Fibroblast of lung (primary cell): ENCODE measurements around the gene ABCA13. TPM values are rescaled to one million over a fixed set of nuclear protein-coding genes. Genes with fewer than 3 reads are reported as not detected.

ENCODE experiments used
- DNase-seq, 2 donors: peaks; one replicate each; pipeline versions ENCODE4 v3.0.0 to v3.0.0-alpha.2; 2010; ENCODE audit warnings: low read depth in 2 of 2
- H2AFZ ChIP-seq: 2 replicates; pipeline ENCODE4 v1.5.1; 2012; ENCODE audit warnings: low read length, control low read depth, inconsistent platforms
- H3K27ac ChIP-seq: 2 replicates; pipeline ENCODE4 v1.5.1; 2011; ENCODE audit warnings: low read length, control low read depth; ENCODE audit not compliant: insufficient read depth
- H3K27me3 ChIP-seq: 2 replicates; pipeline ENCODE4 v1.5.1; 2011; ENCODE audit warnings: mild to moderate bottlenecking, low read length; ENCODE audit not compliant: control insufficient read depth, insufficient read depth
- H3K36me3 ChIP-seq: 2 replicates; pipeline ENCODE4 v1.5.1; 2011; ENCODE audit warnings: low read length; ENCODE audit not compliant: control insufficient read depth, insufficient read depth
- H3K4me1 ChIP-seq: 2 replicates; pipeline ENCODE4 v1.5.1; 2011; ENCODE audit warnings: low read length; ENCODE audit not compliant: control insufficient read depth, insufficient read depth; ENCODE audit errors: extremely low read depth
- H3K4me2 ChIP-seq: 2 replicates; pipeline ENCODE4 v1.5.1; 2011; ENCODE audit warnings: low read length, control low read depth; ENCODE audit not compliant: insufficient read depth; ENCODE audit errors: extremely low read depth
- H3K4me3 ChIP-seq, 4 experiments: fragments of 200-600 bp in 1 of 4; sonication (generic) in 1 of 4; replicated peaks in 1 of 4; 2 replicates each; pipeline ENCODE4 v1.5.1; 2011 to 2016; ENCODE audit warnings: low read length in 4 of 4, low read depth in 3 of 4, mild to moderate bottlenecking in 3 of 4, control low read depth in 2 of 4, inconsistent platforms in 1 of 4, mixed read lengths in 1 of 4; ENCODE audit not compliant: insufficient read depth in 1 of 4; ENCODE audit errors: control extremely low read depth in 1 of 4
- H3K79me2 ChIP-seq: 2 replicates; pipeline ENCODE4 v1.5.1; 2012; ENCODE audit warnings: mild to moderate bottlenecking, low read length, inconsistent platforms; ENCODE audit not compliant: control insufficient read depth, insufficient read depth
- H3K9ac ChIP-seq: 2 replicates; pipeline ENCODE4 v1.5.1; 2011; ENCODE audit warnings: mild to moderate bottlenecking, low read length, control low read depth; ENCODE audit not compliant: insufficient read depth
- H3K9me3 ChIP-seq: 2 replicates; pipeline ENCODE4 v1.5.1; 2012; ENCODE audit warnings: low read depth, low read length; ENCODE audit not compliant: control insufficient read depth, insufficient read depth
- H4K20me1 ChIP-seq: 2 replicates; pipeline ENCODE4 v1.5.1; 2011; ENCODE audit warnings: low read length; ENCODE audit not compliant: control insufficient read depth, insufficient read depth; ENCODE audit errors: extremely low read depth
- CTCF ChIP-seq, 2 donors: IDR thresholded peaks in 1 of 2; conservative IDR thresholded peaks in 1 of 2; 1 replicate in 1 of 2; 2 replicates in 1 of 2; pipeline ENCODE4 v1.5.1; 2011 to 2012; ENCODE audit warnings: low read length in 2 of 2, control low read depth in 1 of 2, inconsistent platforms in 1 of 2, low read depth in 1 of 2, mild to moderate bottlenecking in 1 of 2
- EZH2 ChIP-seq: IDR thresholded peaks from 2 replicates; pipeline ENCODE4 v1.5.1; 2012; ENCODE audit warnings: low read length, control low read depth, mild to moderate bottlenecking; ENCODE audit errors: missing control alignments
- polyA plus RNA-seq, 2 donors: library from polyadenylated mRNA; depleted of rRNA in 1 of 2; stranded (reverse) in 1 of 2; unstranded in 1 of 2; fragments of >200 nt; gene quantifications; 2 replicates each; pipeline ENCODE4 v1.2.1, GENCODE V29; 2011 to 2012; ENCODE audit warnings: missing spikeins in 1 of 2
- total RNA-seq: library from RNA; depleted of rRNA; stranded (reverse); fragments of >200 nt; gene quantifications from 2 replicates; pipeline ENCODE4 v1.2.1, GENCODE V29; 2014

Gene ABCA13
- total and polyA plus RNA-seq, 2 donors (not counting 1 experiment from before 2014, with no cell fraction given) = 0.08 to 10.9 TPM

DNA sequence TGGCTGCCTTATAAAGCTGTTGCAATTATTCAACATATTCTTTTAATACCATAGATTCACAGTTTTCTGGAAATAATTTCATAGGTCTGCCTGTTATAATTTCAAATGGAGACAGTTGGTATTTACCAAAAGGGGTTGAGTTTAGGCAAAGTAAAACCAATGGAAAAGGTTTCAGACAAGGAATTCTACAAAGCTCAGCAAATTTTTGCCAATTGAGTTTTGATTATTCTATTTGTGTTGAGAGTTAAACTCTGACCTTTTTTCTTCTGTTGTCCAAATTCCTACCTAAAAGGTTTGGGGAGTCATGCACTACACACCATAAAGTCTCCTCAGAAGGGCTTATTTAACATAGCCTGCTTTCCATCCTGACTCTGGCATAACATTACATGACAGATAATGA, 38.5 kb upstream of the ABCA13 start:
- no peaks in the 10 kb centered on the region for H3K36me3 ChIP-seq
- no peak overlapping the region for H3K27ac ChIP-seq
- H3K79me2 ChIP-seq = no peaks in the 10 kb centered on the region
- no peaks in the 10 kb centered on the region for H3K4me1 ChIP-seq
- no peaks in the 10 kb centered on the region for H3K9me3 ChIP-seq
- no peak overlapping the region for H3K4me3 ChIP-seq
- DNase-seq = no peak
- H4K20me1 ChIP-seq = no peaks in the 10 kb centered on the region
- no peak overlapping the region for H3K4me2 ChIP-seq
- no peak for TF ChIP-seq EZH2
- no peak for TF ChIP-seq CTCF (conservative IDR thresholded peaks at IDR 0.05 in 1 of 2, IDR thresholded peaks at IDR 0.05 in 1 of 2; ENCODE audit: low read depth in 1 of 2, low read length in 2 of 2)
- H3K9ac ChIP-seq = no peak overlapping the region
- no peak overlapping the region for H2AFZ ChIP-seq
- H3K27me3 ChIP-seq = no peaks in the 10 kb centered on the region

DNA sequence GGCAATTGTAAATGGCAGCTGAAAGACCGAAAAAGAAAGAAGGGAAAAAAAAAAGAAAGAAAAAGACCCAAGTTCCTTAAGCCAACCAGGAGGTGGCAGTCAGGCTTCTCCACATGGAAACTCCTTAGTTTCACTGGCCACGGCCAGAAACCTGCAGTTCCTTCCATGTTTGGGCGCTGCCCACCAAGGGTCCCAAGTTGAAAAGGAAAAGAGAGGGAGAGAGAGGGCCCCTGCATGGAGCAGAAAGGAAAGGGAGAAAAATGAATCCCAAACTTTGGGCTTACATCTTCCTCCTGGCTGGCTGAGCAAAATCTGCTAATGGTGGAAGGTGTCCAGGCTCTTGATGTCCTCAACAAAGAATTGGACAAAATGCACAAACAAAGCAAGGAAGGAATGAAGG, 31.8 kb upstream of the ABCA13 start:
- Histone ChIP-seq H3K36me3 (no peaks in the 10 kb centered on the region), H3K9ac (no peak overlapping the region), H2AFZ (no peak overlapping the region), H3K79me2 (no peaks in the 10 kb centered on the region), H4K20me1 (no peaks in the 10 kb centered on the region), H3K27ac (no peak overlapping the region), H3K4me2 (no peak overlapping the region), H3K27me3 (peaks cover 2% of the 10 kb centered on the region), H3K9me3 (no peaks in the 10 kb centered on the region), H3K4me3 (no peak overlapping the region), H3K4me1 (no peaks in the 10 kb centered on the region)
- TF ChIP-seq EZH2 (no peak), CTCF (conservative IDR thresholded peaks at IDR 0.05 in 1 of 2, IDR thresholded peaks at IDR 0.05 in 1 of 2; ENCODE audit: low read depth in 1 of 2, low read length in 2 of 2) (peak; percentile 32 to 37)
- DNase-seq = peak; percentile 12 to 20

GRCh38 chr7:48140001-48140681, 31.1 kb upstream of the ABCA13 start:
- Histone ChIP-seq H3K4me2 (no peak overlapping the region), H3K36me3 (no peaks in the 10 kb centered on the region), H3K79me2 (no peaks in the 10 kb centered on the region), H3K4me3 (peak overlapping the region in 1 of 4 experiments; percentile 8), H4K20me1 (no peaks in the 10 kb centered on the region), H3K27ac (no peak overlapping the region), H3K27me3 (peaks cover 2% of the 10 kb centered on the region), H2AFZ (no peak overlapping the region), H3K9me3 (no peaks in the 10 kb centered on the region), H3K4me1 (no peaks in the 10 kb centered on the region), H3K9ac (no peak overlapping the region)
- peak in 1 of 2 donors; percentile 13 for DNase-seq
- TF ChIP-seq EZH2 (no peak), CTCF (conservative IDR thresholded peaks at IDR 0.05 in 1 of 2, IDR thresholded peaks at IDR 0.05 in 1 of 2; ENCODE audit: low read depth in 1 of 2, low read length in 2 of 2) (no peak)
